Measurements from ENCODE around the gene SLC9A9.
"Not testable (repeated sequence)": the region's sequence is repeated elsewhere in the genome, so short reads cannot be mapped to it uniquely, and the experiment has no call there.

The SLC9A9 gene

GRCh38 chr3:143567823-143568222 is 280.4 kb downstream of the SLC9A9 start:
- DNase-seq (ENCODE audit: low read depth in 1 of 2, low spot score in 1 of 2) = no peak

- DNase-seq (ENCODE audit: low read depth in 1 of 2, low spot score in 1 of 2) = no peak
Observed at GRCh38 chr3:143565951-143566350, 282.3 kb downstream of the SLC9A9 start.

GRCh38 chr3:143563786-143564185 is 284.5 kb downstream of the SLC9A9 start:
- no peak for DNase-seq (ENCODE audit: low read depth in 1 of 2, low spot score in 1 of 2)

- no peak for DNase-seq (ENCODE audit: low read depth in 1 of 2, low spot score in 1 of 2)
Observed at GRCh38 chr3:143562789-143563188, 285.5 kb downstream of the SLC9A9 start.

- DNase-seq (ENCODE audit: low read depth in 1 of 2, low spot score in 1 of 2) = no peak
Observed at GRCh38 chr3:143559296-143559695, 289.0 kb downstream of the SLC9A9 start.

- no peak for DNase-seq (ENCODE audit: low read depth in 1 of 2, low spot score in 1 of 2)
Observed at GRCh38 chr3:143552851-143553250, 295.4 kb downstream of the SLC9A9 start.

- no peak for DNase-seq (ENCODE audit: low read depth in 1 of 2, low spot score in 1 of 2)
Observed at GRCh38 chr3:143551761-143552160, 296.5 kb downstream of the SLC9A9 start.

GRCh38 chr3:143548861-143549497 is 299.3 kb downstream of the SLC9A9 start:
- DNase-seq (ENCODE audit: low read depth in 1 of 2, low spot score in 1 of 2) = no peak

GRCh38 chr3:143548393-143548792 is 299.9 kb downstream of the SLC9A9 start:
- DNase-seq (ENCODE audit: low read depth in 1 of 2, low spot score in 1 of 2) = no peak

- DNase-seq (ENCODE audit: low read depth in 1 of 2, low spot score in 1 of 2) = no peak
Observed at GRCh38 chr3:143538577-143538981, 309.7 kb downstream of the SLC9A9 start.

GRCh38 chr3:143538061-143538460 is 310.2 kb downstream of the SLC9A9 start:
- DNase-seq (ENCODE audit: low read depth in 1 of 2, low spot score in 1 of 2) = no peak

GRCh38 chr3:143536817-143537535 is 311.3 kb downstream of the SLC9A9 start:
- DNase-seq (ENCODE audit: low read depth in 1 of 2, low spot score in 1 of 2) = no peak

GRCh38 chr3:143535994-143536784 is 312.1 kb downstream of the SLC9A9 start:
- DNase-seq (ENCODE audit: low read depth in 1 of 2, low spot score in 1 of 2) = no peak

- DNase-seq (ENCODE audit: low read depth in 1 of 2, low spot score in 1 of 2) = no peak
Observed at GRCh38 chr3:143533391-143533790, 314.9 kb downstream of the SLC9A9 start.

GRCh38 chr3:143532091-143532490 is 316.2 kb downstream of the SLC9A9 start:
- no peak for DNase-seq (ENCODE audit: low read depth in 1 of 2, low spot score in 1 of 2)

GRCh38 chr3:143531101-143531500 is 317.2 kb downstream of the SLC9A9 start:
- DNase-seq (ENCODE audit: low read depth in 1 of 2, low spot score in 1 of 2) = no peak

- no peak for DNase-seq (ENCODE audit: low read depth in 1 of 2, low spot score in 1 of 2)
Observed at GRCh38 chr3:143529798-143530197, 318.5 kb downstream of the SLC9A9 start.

GRCh38 chr3:143529018-143529478 is 319.2 kb downstream of the SLC9A9 start:
- no peak for DNase-seq (ENCODE audit: low read depth in 1 of 2, low spot score in 1 of 2)

- no peak for DNase-seq (ENCODE audit: low read depth in 1 of 2, low spot score in 1 of 2)
Observed at GRCh38 chr3:143526011-143526545, 322.2 kb downstream of the SLC9A9 start.

- no peak for DNase-seq (ENCODE audit: low read depth in 1 of 2, low spot score in 1 of 2)
Observed at GRCh38 chr3:143525408-143525807, 322.9 kb downstream of the SLC9A9 start.

- no peak for DNase-seq (ENCODE audit: low read depth in 1 of 2, low spot score in 1 of 2)
Observed at GRCh38 chr3:143521803-143522202, 326.5 kb downstream of the SLC9A9 start.

- DNase-seq (ENCODE audit: low read depth in 1 of 2, low spot score in 1 of 2) = not testable (repeated sequence)
Observed at GRCh38 chr3:143517131-143517530, 331.1 kb downstream of the SLC9A9 start.
